IMR-90 (cell line): Measurements from ENCODE around the gene FAM20B. TPM values are rescaled to one million over a fixed set of nuclear protein-coding genes. Genes with fewer than 3 reads are reported as not detected.

ENCODE experiments used
- ATAC-seq: fragments of 200-7000 bp; cut with Tn5 transposase; 2 replicates; pipeline ENCODE4 v1.9.1; 2020; ENCODE audit warnings: low read depth, mild to moderate bottlenecking, moderate library complexity
- BruUV-seq: library from RNA; stranded (reverse); fragments of 400-500 nt; replicated peaks from 2 replicates; lab custom pipeline; 2021; lab: Mats Ljungman, UMichigan
- CTCF ChIA-PET: fragments of 300-600 bp; formaldehyde crosslinking; extraction: SDS; loops from one replicate; lab custom pipeline; 2021; ENCODE audit warnings: antibody characterized with exemption; lab: Yijun Ruan, JAX
- POLR2A ChIA-PET: fragments of 300-600 bp; sonication (Branson Sonifier 250); formaldehyde crosslinking; loops from one replicate; lab custom pipeline; 2022; ENCODE audit warnings: antibody characterized with exemption; ENCODE audit not compliant: unreplicated experiment; lab: Charles Lee
- DNase-seq: peaks from one replicate; pipeline ENCODE4 v3.0.0; 2013
- H2AFZ ChIP-seq: replicated peaks from 2 replicates; pipeline ENCODE3; 2013; ENCODE audit warnings: low read length, mild to moderate bottlenecking; ENCODE audit not compliant: poor library complexity
- H2AK5ac ChIP-seq: 2 replicates; pipeline ENCODE4 v1.6.1; 2013; ENCODE audit warnings: low read depth, low read length, inconsistent platforms
- H2AK9ac ChIP-seq: replicated peaks from 2 replicates; pipeline ENCODE3; 2013; ENCODE audit warnings: mild to moderate bottlenecking, low read depth, low read length, moderate library complexity; ENCODE audit not compliant: poor library complexity
- H2BK120ac ChIP-seq: 2 replicates; pipeline ENCODE4 v1.6.1; 2013; ENCODE audit warnings: low read depth, low read length, inconsistent platforms
- H2BK15ac ChIP-seq: 3 replicates; pipeline ENCODE4 v1.6.1; 2013; ENCODE audit warnings: low read depth, low read length, inconsistent platforms
- H2BK20ac ChIP-seq: 2 replicates; pipeline ENCODE4 v1.6.1; 2013; ENCODE audit warnings: low read depth, mild to moderate bottlenecking, inconsistent platforms, low read length, moderate library complexity
- H2BK5ac ChIP-seq: 2 replicates; pipeline ENCODE4 v1.6.1; 2013; ENCODE audit warnings: mild to moderate bottlenecking, low read depth, low read length, inconsistent platforms; ENCODE audit not compliant: poor library complexity, severe bottlenecking
- H3K14ac ChIP-seq: replicated peaks from 2 replicates; pipeline ENCODE4 v1.6.1; 2013; ENCODE audit warnings: low read depth, low read length, inconsistent platforms
- H3K18ac ChIP-seq: 2 replicates; pipeline ENCODE4 v1.6.1; 2013; ENCODE audit warnings: low read depth, low read length, control low read depth
- H3K23ac ChIP-seq: 2 replicates; pipeline ENCODE4 v1.6.1; 2013; ENCODE audit warnings: low read depth, low read length, inconsistent platforms
- H3K27ac ChIP-seq: 2 replicates; pipeline ENCODE4 v1.5.1; 2013; ENCODE audit warnings: mild to moderate bottlenecking, control low read depth, low read length; ENCODE audit not compliant: insufficient read depth
- H3K27me3 ChIP-seq: 2 replicates; pipeline ENCODE4 v1.6.1; 2013; ENCODE audit warnings: low read length; ENCODE audit not compliant: control insufficient read depth, insufficient read depth
- H3K36me3 ChIP-seq: 2 replicates; pipeline ENCODE4 v1.6.1; 2013; ENCODE audit warnings: low read length, mixed read lengths; ENCODE audit not compliant: control insufficient read depth, insufficient read depth
- H3K4ac ChIP-seq: 2 replicates; pipeline ENCODE4 v1.6.1; 2013; ENCODE audit warnings: low read depth, low read length, inconsistent platforms
- H3K4me1 ChIP-seq: 2 replicates; pipeline ENCODE4 v1.6.1; 2013; ENCODE audit warnings: low read length, mixed read lengths; ENCODE audit not compliant: control insufficient read depth, insufficient read depth
- H3K4me2 ChIP-seq: 2 replicates; pipeline ENCODE4 v1.6.1; 2013; ENCODE audit warnings: low read depth, mild to moderate bottlenecking, control low read depth, low read length, moderate library complexity
- H3K4me3 ChIP-seq: 2 replicates; pipeline ENCODE4 v1.5.1; 2013; ENCODE audit warnings: low read depth, mild to moderate bottlenecking, control low read depth, low read length, moderate library complexity; ENCODE audit not compliant: insufficient read depth
- H3K56ac ChIP-seq: 2 replicates; pipeline ENCODE4 v1.6.1; 2013; ENCODE audit warnings: low read length, inconsistent platforms; ENCODE audit not compliant: insufficient read depth; ENCODE audit errors: extremely low read depth
- H3K79me1 ChIP-seq, 2 experiments: 2 replicates each; pipeline ENCODE4 v1.6.1; 2013; ENCODE audit warnings: low read length in 2 of 2, inconsistent platforms in 1 of 2, low read depth in 1 of 2
- H3K9ac ChIP-seq: 2 replicates; pipeline ENCODE4 v1.6.1; 2013; ENCODE audit warnings: low read depth, low read length, control low read depth
- H3K9me1 ChIP-seq: 2 replicates; pipeline ENCODE4 v1.6.1; 2013; ENCODE audit warnings: low read length, inconsistent platforms; ENCODE audit not compliant: insufficient read depth
- H3K9me3 ChIP-seq: 2 replicates; pipeline ENCODE4 v1.6.1; 2013; ENCODE audit warnings: low read length; ENCODE audit not compliant: control insufficient read depth, insufficient read depth
- H4K20me1 ChIP-seq: 2 replicates; pipeline ENCODE4 v1.6.1; 2013; ENCODE audit warnings: low read length, inconsistent platforms; ENCODE audit not compliant: insufficient read depth
- H4K5ac ChIP-seq: 2 replicates; pipeline ENCODE4 v1.6.1; 2013; ENCODE audit warnings: mild to moderate bottlenecking, low read depth, low read length, control low read depth
- H4K8ac ChIP-seq, 2 experiments: 2 replicates each; pipeline ENCODE4 v1.6.1; 2013; ENCODE audit warnings: low read depth in 2 of 2, low read length in 2 of 2, control low read depth in 1 of 2, inconsistent platforms in 1 of 2
- H4K91ac ChIP-seq: 2 replicates; pipeline ENCODE4 v1.6.1; 2013; ENCODE audit warnings: low read depth, low read length, inconsistent platforms; ENCODE audit not compliant: insufficient read depth
- BHLHE40 ChIP-seq: fragments of 150-350 bp; IDR thresholded peaks from 2 replicates; pipeline ENCODE4 v1.6.1; 2016; ENCODE audit warnings: mild to moderate bottlenecking, low read depth, low read length
- CHD1 ChIP-seq: IDR thresholded peaks from 2 replicates; pipeline ENCODE4 v1.6.1; 2012; ENCODE audit warnings: low read depth, low read length, improper control_type of control experiment
- FOS ChIP-seq: fragments of 150-350 bp; IDR thresholded peaks from 2 replicates; pipeline ENCODE4 v1.6.1; 2016; ENCODE audit warnings: low read depth, low read length
- POLR2A ChIP-seq: IDR thresholded peaks from 2 replicates; pipeline ENCODE4 v1.6.1; 2012; ENCODE audit warnings: mild to moderate bottlenecking, low read depth, low read length
- RAD21 ChIP-seq: IDR thresholded peaks from 2 replicates; pipeline ENCODE4 v1.6.1; 2012; ENCODE audit warnings: low read length, improper control_type of control experiment
- USF2 ChIP-seq: fragments of 150-350 bp; IDR thresholded peaks from 2 replicates; pipeline ENCODE4 v1.6.1; 2017; ENCODE audit warnings: mild to moderate bottlenecking, antibody characterized with exemption, low read length, low read depth
- WGBS, 2 experiments: methylation state at CpG; one replicate each; pipeline versions ENCODE4 v1.1.5 to v1.1.7; 2013; ENCODE audit warnings: missing lambda C conversion rate in 2 of 2; ENCODE audit not compliant: insufficient read length in 1 of 2; ENCODE audit errors: extremely low coverage in 2 of 2; 5-methylcytosine and 5-hydroxymethylcytosine counted together
- dilution Hi-C: fragments of 300-500 bp; cut with HindIII; formaldehyde crosslinking; loops from one replicate; pipeline ENCODE4 v1.14.3; 2018; ENCODE audit warnings: low sequenced_read_pairs; ENCODE audit not compliant: unreplicated experiment
- in situ Hi-C: fragments of 300-500 bp; cut with MboI; formaldehyde crosslinking; loops from 3 replicates; pipeline ENCODE4 v1.14.3; 2019; ENCODE audit warnings: low sequenced_read_pairs, inconsistent platforms, mixed read lengths
- intact Hi-C: fragments of 100-400 bp; cut with micrococcal nuclease; formaldehyde crosslinking; loops from 2 replicates; pipeline ENCODE4 v1.10.0; 2022
- polyA plus RNA-seq, 3 experiments: library from polyadenylated mRNA; depleted of rRNA; stranded (reverse); fragments of >200 nt; gene quantifications; 2 replicates each; pipeline ENCODE4 v1.2.3, GENCODE V29; 2012; ENCODE audit warnings: low replicate concordance in 1 of 3
- total RNA-seq: library from RNA; depleted of rRNA; stranded (reverse); fragments of >200 nt; gene quantifications from 2 replicates; pipeline ENCODE4 v1.2.3, GENCODE V29; 2012

FAM20B gene
- total and polyA plus RNA-seq, 2 of the 4 experiments (the other 2 are of a cell fraction): 17.1 to 38.4 TPM

GRCh38 chr1:179079113-179079761 is 53.5 kb downstream of the FAM20B start (continued):
- no peak for TF ChIP-seq CHD1

- intact Hi-C loops: loop anchor here (1.0 to 5.0 kb wide), 2 partner anchors 23 to 271 kb away; no protein-coding TSS in a partner anchor
- peak overlapping the region; percentile 6 for H2BK5ac ChIP-seq
- CTCF ChIA-PET: interaction anchor here (0.6 kb wide), 1 partner anchor 214 kb away, joined by 3 read pairs; no protein-coding TSS in a partner anchor
Measured at GRCh38 chr1:179080866-179081686, 55.4 kb downstream of the FAM20B start.

More at GRCh38 chr1:179080866-179081686, 55.4 kb downstream of the FAM20B start:
- BruUV-seq: no TSS peak
- H3K27ac ChIP-seq: peak overlapping the region; percentile 19; the same call in 1 of the 2 replicates
- H3K9me1 ChIP-seq: no peaks in the 10 kb centered on the region; the same call in 1 of the 2 replicates
- H3K27me3 ChIP-seq: no peaks in the 10 kb centered on the region
- H3K9ac ChIP-seq: peak overlapping the region; percentile 56
- ATAC-seq (no peak), DNase-seq (no peak)
- H2BK15ac ChIP-seq: peak overlapping the region; percentile 15; the same call in 1 of the 3 replicates
- POLR2A ChIA-PET: no interaction called here
- H4K20me1 ChIP-seq: no peaks in the 10 kb centered on the region; the same call in 1 of the 2 replicates
- H3K4me2 ChIP-seq: peak overlapping the region; percentile 97
- H2AK9ac ChIP-seq: peak overlapping the region; percentile 89
- H3K4me3 ChIP-seq: peak overlapping the region; percentile 79
- H3K23ac ChIP-seq: peak overlapping the region; percentile 68
- H3K18ac ChIP-seq: no peak overlapping the region
- peak overlapping the region; percentile 43; the same call in 1 of the 2 replicates for H4K5ac ChIP-seq
- H2BK20ac ChIP-seq: no peak overlapping the region
- H3K14ac ChIP-seq: peak overlapping the region; percentile 67
- dilution Hi-C loops (no loop called here), in situ Hi-C loops (no loop called here)
- no peaks in the 10 kb centered on the region for H3K9me3 ChIP-seq
- peaks cover 14 to 42% of the 10 kb centered on the region in 2 experiments for H3K79me1 ChIP-seq
- peaks cover 5% of the 10 kb centered on the region for H3K36me3 ChIP-seq
- peak overlapping the region; percentile 52 for H3K4ac ChIP-seq
- H2BK120ac ChIP-seq: peak overlapping the region; percentile 24; the same call in 1 of the 2 replicates
- peak overlapping the region; percentile 47; the same call in 1 of the 2 replicates for H3K56ac ChIP-seq
- H3K4me1 ChIP-seq: peaks cover 12% of the 10 kb centered on the region
- H4K8ac ChIP-seq: peak overlapping the region; percentile 55 to 84
- 50% methylated on average over 7 of the region's 18 CpGs; no CpG with 5 or more reads in 1 of the 2 experiments for WGBS, 2 experiments
- H2AFZ ChIP-seq: peak overlapping the region; percentile 99
- no peak for TF ChIP-seq FOS
- no peak for TF ChIP-seq RAD21
- TF ChIP-seq USF2: no peak
- TF ChIP-seq BHLHE40: no peak
- TF ChIP-seq CHD1: no peak
- TF ChIP-seq POLR2A: no peak
- H2AK5ac ChIP-seq: peak overlapping the region; percentile 81; the same call in 1 of the 2 replicates
- peak overlapping the region; percentile 54 for H4K91ac ChIP-seq
